Activated naive CD4-positive, alpha-beta T cell treated with anti-CD3 and anti-CD28 coated beads, Interleukin-2, amount 10 ng/mL, durations not matched to agents 7 days and 5 days (primary cell): ENCODE results near the gene OR2B2.

Source experiments
- CTCF ChIA-PET: fragments of 350-600 bp; sonication (Branson Sonifier 250); formaldehyde crosslinking; loops from one replicate; lab custom pipeline; 2021; ENCODE audit warnings: antibody characterized with exemption; lab: Charles Lee
- DNase-seq: peaks from one replicate; pipeline ENCODE4 v3.0.0-alpha.2; 2020
- H3K27ac Mint-ChIP-seq: one replicate; pipeline ENCODE4 v1.8.0; 2021; ENCODE audit warnings: mild to moderate bottlenecking, moderate library complexity, mixed read lengths
- H3K27me3 Mint-ChIP-seq: one replicate; pipeline ENCODE4 v1.8.0; 2021; ENCODE audit warnings: mild to moderate bottlenecking, mixed read lengths
- H3K36me3 Mint-ChIP-seq: one replicate; pipeline ENCODE4 v1.8.0; 2021; ENCODE audit warnings: mixed read lengths
- H3K4me1 Mint-ChIP-seq: one replicate; pipeline ENCODE4 v1.8.0; 2021; ENCODE audit warnings: mixed read lengths
- H3K4me3 Mint-ChIP-seq: one replicate; pipeline ENCODE4 v1.8.0; 2021; ENCODE audit warnings: mild to moderate bottlenecking, moderate library complexity, mixed read lengths
- H3K9me3 Mint-ChIP-seq: one replicate; pipeline ENCODE4 v1.8.0; 2021; ENCODE audit warnings: mixed read lengths

Gene OR2B2

DNA sequence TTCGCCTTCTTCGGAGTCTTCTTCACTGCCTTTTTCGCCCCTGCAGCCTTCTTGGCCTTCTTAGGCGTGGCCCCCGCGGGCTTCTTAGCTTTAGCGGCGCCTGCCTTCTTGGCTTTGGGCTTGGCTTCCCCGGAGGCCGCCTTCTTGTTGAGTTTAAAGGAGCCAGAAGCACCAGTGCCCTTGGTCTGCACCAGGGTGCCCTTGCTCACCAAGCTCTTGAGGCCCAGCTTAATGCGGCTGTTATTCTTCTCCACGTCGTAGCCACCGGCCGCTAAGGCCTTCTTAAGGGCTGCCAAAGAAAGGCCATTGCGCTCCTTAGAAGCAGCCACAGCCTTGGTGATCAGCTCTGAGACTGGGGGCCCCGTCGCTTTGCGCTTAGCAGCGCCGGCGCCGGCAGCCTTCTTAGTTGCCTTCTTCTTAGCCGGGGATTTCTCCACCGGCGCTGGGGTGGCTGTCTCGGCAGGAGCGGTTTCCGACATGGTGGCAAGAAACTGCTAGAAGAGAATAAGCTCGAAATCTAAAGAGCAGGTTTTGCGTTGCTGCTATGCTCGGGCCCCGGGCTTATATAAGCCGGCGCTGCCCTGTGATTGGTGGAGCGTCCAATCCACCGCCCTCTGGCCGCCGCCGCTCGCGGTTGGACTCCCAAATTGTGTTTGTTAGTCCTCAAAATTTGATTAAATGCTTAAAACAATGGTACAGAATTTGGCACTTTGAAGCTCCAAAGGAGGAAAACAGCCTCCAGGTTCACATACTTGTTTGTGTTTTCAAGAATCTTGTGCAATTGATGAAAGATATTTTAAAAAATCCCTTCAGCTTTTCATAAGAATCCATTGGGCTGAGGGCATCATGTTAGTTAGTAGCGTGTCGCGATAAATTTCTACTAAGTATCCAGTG lies 44.9 kb downstream of the OR2B2 start:
- peaks cover 69% of the 10 kb centered on the region for H3K4me1 Mint-ChIP-seq
- CTCF ChIA-PET = interaction anchor here (0.7 to 9.2 kb wide), 4 partner anchors 28 to 720 kb away, joined by 3 to 47 read pairs (median 6); a partner anchor contains a TSS
- peaks cover 15% of the 10 kb centered on the region for H3K27me3 Mint-ChIP-seq
- peaks cover 1% of the 10 kb centered on the region for H3K9me3 Mint-ChIP-seq
- peak overlapping the region; percentile 99 for H3K4me3 Mint-ChIP-seq
- DNase-seq = peak; percentile 92
- peaks cover 9% of the 10 kb centered on the region for H3K36me3 Mint-ChIP-seq
- peak overlapping the region; percentile 100 for H3K27ac Mint-ChIP-seq

DNA sequence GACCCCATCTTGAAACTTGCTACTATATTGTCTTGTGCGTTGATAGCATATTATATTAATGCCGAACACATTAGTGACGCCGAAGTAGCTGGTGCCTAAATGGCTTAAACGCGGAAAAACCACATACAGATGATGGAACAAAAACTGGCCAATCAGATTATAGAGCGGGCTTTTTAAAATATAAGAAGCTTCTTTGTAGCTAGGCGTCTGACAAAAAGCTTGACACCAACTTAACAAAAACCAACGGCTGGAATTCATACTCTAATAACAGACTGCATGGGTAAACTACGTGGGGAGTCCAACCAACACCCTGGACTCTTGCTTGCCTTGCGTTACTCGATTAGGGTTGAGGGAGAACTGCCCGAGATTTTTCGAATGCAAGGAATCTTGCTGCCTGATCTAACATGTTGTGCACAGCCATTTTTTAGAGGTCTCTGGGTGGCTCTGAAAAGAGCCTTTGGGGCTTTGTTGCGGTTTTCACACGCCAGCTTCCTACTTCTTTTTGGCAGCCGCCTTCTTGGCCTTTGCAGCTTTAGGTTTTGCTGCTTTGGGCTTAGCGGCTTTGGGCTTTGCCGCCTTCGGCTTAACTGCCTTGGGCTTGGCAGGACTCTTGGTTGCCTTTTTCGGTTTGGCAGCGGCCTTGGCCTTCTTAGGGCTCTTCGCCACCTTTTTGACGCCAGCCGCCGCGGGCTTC lies 45.7 kb downstream of the OR2B2 start:
- peak; percentile 71 for DNase-seq
- Mint-ChIP-seq H3K4me1 (peaks cover 72% of the 10 kb centered on the region), H3K27me3 (peaks cover 11% of the 10 kb centered on the region), H3K36me3 (peaks cover 9% of the 10 kb centered on the region), H3K4me3 (peak overlapping the region; percentile 99), H3K27ac (peak overlapping the region; percentile 100), H3K9me3 (peaks cover 1% of the 10 kb centered on the region)
- CTCF ChIA-PET = interaction anchor here (1.0 to 9.2 kb wide), 4 partner anchors 28 to 48 kb away, joined by 3 to 47 read pairs (median 11); a partner anchor contains a TSS

DNA sequence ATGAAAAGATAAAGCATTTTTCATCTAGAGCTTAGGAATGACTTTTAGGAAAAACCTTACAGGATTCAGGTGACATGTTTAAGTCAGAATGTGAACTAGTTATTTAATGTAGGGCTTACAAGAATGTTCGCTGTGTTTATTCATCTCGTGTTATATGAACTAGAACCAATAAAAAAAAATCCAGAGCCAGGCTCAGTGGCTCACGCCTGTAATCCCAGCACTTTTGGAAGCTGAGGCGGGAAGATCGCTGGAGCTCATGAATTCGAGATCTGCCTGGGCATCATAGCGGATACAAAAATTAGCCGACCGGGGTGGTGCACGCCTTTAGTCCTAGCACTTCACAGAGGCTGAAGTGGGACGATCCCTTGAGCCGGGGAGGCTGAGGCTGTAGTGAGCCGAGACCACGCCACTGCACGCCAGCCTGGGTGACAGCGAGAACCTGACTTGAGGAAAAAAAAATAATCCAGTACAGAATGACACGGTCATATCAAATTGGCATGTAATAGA lies 46.3 kb downstream of the OR2B2 start:
- Mint-ChIP-seq H3K9me3 (peaks cover 1% of the 10 kb centered on the region), H3K27me3 (peaks cover 11% of the 10 kb centered on the region), H3K36me3 (peaks cover 9% of the 10 kb centered on the region), H3K4me1 (peaks cover 67% of the 10 kb centered on the region), H3K27ac (peak overlapping the region; percentile 100), H3K4me3 (peak overlapping the region; percentile 99)
- CTCF ChIA-PET = interaction anchor here (0.6 to 9.2 kb wide), 5 partner anchors 14 to 47 kb away, joined by 3 to 47 read pairs (median 5); a partner anchor contains a TSS
- peak; percentile 67 for DNase-seq

DNA sequence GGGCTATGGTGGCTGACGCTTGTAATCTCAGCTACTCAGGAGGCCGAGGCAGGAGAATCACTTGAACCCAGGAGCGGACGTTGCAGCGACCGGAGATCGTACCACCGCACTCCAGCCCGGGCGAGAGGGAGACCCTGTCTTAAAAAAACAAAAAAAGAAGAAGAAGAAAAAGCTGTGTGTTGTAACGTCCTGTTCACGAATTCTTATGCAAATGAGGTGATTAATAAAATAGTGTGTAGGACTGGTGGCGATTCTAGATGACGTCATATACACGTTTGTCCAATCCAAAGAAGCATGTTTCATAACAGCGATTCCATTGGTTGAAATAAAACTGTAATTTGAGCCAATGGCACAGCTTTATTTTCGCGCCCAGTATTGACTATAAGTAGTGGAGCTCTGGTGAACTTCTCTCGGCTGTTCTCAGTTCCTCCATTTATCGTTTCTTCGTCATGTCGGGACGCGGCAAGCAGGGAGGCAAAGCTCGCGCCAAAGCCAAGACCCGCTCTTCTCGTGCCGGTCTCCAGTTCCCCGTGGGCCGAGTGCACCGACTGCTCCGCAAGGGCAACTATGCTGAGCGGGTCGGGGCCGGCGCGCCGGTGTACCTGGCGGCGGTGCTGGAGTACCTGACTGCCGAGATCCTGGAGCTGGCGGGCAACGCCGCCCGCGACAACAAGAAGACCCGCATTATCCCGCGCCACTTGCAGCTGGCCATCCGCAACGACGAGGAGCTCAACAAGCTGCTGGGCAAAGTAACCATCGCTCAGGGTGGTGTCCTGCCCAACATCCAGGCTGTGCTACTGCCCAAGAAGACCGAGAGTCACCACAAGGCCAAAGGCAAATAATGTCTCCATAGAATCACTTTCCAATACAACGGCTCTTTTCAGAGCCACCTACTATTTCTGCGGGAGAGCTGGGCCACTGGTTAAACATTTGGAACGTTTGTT lies 47.0 kb downstream of the OR2B2 start:
- DNase-seq = peak; percentile 86
- H3K27ac Mint-ChIP-seq = peak overlapping the region; percentile 100
- H3K36me3 Mint-ChIP-seq = peaks cover 7% of the 10 kb centered on the region
- H3K4me1 Mint-ChIP-seq = peaks cover 59% of the 10 kb centered on the region
- peak overlapping the region; percentile 99 for H3K4me3 Mint-ChIP-seq
- CTCF ChIA-PET = interaction anchor here (0.6 to 9.2 kb wide), 6 partner anchors 14 to 46 kb away, joined by 3 to 47 read pairs (median 5); a partner anchor contains a TSS
- H3K9me3 Mint-ChIP-seq = peaks cover 1% of the 10 kb centered on the region
- peaks cover 11% of the 10 kb centered on the region for H3K27me3 Mint-ChIP-seq

DNA sequence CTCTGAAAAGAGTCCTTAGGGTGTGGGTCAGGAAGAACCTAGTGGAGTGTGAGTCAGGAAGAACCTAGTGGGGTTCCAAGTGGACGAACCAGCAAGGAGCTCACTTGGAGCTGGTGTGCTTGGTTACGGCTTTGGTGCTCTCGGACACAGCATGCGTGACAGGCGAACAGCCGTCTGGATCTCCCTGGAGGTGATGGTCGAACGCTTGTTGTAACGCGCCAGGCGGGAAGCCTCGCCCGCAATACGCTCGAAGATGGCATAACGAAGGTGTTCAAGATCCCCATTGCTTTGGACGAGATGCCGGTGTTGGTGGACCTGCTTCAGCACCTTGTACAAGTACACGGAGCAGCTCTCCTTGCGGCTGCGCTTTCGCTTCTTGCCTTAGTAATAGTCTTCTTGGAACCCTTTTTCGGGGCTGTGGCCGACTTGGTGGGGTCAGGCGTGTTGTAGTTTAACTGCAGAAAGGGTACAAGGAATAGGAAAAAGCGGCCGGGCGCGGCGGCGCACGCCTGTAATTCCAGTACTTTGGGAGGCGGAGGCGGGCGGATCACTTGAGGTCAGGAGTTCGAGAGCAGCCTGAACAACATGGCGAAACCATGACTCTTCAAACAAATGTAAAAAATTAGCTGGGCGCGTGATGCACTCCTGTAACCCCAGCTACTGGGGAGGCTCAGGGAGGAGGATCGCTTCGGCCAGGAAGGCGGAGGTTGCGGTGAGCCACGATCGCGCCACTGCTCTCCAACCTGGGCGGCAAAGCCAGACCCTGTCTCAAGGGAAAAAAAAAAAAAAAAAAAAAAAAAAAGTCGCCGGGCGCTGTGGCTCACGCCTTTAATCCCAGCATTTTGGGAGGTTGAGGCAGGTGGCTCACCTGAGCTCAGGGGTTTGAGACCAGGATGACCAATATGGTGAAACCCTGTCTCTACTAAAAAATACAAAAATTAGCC lies 48.0 kb downstream of the OR2B2 start:
- H3K4me1 Mint-ChIP-seq = peaks cover 53% of the 10 kb centered on the region
- CTCF ChIA-PET = interaction anchor here (0.6 to 9.2 kb wide), 5 partner anchors 27 to 189 kb away, joined by 3 to 47 read pairs (median 5); a partner anchor contains a TSS
- peaks cover 4% of the 10 kb centered on the region for H3K36me3 Mint-ChIP-seq
- H3K27me3 Mint-ChIP-seq = peaks cover 15% of the 10 kb centered on the region
- H3K27ac Mint-ChIP-seq = peak overlapping the region; percentile 100
- H3K9me3 Mint-ChIP-seq = peaks cover 1% of the 10 kb centered on the region
- peak overlapping the region; percentile 99 for H3K4me3 Mint-ChIP-seq
- peak; percentile 55 for DNase-seq

DNA sequence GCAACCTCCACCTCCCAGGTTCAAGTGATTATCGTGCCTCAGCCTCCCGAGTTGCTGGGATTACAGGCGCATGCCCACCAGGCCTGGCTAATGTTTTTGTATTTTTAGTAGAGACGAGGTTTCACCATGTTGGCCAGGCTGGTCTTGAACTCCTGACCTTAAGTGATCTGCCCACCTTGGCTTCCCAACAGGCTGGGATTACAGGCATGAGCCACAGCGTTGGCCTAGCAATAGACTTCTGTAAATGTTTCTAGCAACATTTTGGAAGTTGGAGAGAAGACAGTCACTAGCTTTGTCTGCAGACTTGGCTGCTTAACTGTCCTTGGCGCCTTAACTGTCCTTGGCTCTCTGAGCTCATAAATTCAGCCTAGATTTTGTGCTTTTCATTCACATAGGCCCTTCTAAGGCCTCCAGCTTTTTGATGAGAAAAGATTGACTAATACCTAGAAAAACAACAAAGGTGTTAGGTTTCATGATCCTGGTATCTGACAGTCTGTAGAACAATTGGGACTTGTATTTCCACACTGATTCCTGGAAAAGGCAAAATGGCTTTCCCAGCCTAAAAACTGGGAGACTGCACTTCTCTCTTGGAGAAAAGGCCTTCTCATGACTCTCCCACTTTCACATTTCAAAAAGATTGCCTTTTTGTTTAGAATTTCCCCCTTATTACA lies 49.7 kb downstream of the OR2B2 start:
- CTCF ChIA-PET = interaction anchor here (1.6 kb wide), 1 partner anchor 11 kb away, joined by 5 read pairs; no protein-coding TSS in a partner anchor
- Mint-ChIP-seq H3K9me3 (peaks cover 1% of the 10 kb centered on the region), H3K4me1 (peaks cover 37% of the 10 kb centered on the region), H3K36me3 (peaks cover 4% of the 10 kb centered on the region), H3K27ac (peak overlapping the region; percentile 100), H3K27me3 (peaks cover 15% of the 10 kb centered on the region), H3K4me3 (no peak overlapping the region)
- no peak for DNase-seq

DNA sequence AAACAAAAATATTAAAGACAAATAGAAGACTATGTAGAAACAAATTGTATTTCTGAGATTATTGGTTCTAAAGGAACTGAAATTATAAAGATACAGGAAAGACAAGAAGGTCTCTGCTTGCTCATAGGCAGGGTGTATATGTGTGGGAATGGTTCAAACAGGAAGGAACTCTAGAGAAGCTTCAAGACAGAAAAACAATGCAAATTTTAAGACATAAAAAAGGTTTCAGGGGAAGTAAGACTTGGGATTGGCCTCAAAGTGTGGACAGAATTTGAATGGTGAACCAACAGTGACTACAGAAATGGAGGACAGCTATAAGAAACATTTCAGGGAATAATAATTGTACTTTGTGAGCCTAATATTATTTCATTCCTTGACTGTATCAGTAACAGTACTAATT lies 50.3 kb downstream of the OR2B2 start:
- H3K9me3 Mint-ChIP-seq = peaks cover 1% of the 10 kb centered on the region
- H3K27me3 Mint-ChIP-seq = peaks cover 10% of the 10 kb centered on the region
- CTCF ChIA-PET = interaction anchor here (1.6 kb wide), 1 partner anchor 10 kb away, joined by 5 read pairs; no protein-coding TSS in a partner anchor
- peaks cover 35% of the 10 kb centered on the region for H3K4me1 Mint-ChIP-seq
- H3K4me3 Mint-ChIP-seq = no peak overlapping the region
- DNase-seq = no peak
- peaks cover 4% of the 10 kb centered on the region for H3K36me3 Mint-ChIP-seq
- H3K27ac Mint-ChIP-seq = peak overlapping the region; percentile 54

DNA sequence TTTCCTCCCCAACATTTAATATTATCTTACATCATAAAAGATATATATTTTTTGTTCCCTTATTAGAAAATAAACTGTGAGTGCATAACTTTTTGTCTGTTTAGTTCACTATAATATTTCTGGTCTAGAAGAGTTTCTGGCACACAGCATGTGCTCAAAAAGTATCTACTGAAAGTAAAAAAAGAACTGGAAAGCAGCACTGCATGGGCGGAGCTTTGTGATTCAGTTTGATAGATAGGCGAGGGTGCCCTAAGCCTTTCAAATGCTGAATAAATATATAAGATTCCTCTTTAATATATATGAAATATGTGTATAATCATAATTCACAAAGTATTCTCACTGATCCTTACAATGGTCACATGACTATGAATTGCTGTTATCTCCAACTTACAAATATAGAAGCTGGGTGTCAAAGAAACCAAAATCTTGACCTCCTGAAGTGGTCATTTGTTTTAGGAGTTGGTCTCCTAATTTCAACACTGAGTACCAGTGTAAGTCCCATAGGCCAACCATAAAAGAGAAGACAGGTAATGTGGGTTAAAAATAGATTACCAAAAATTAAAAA lies 50.8 kb downstream of the OR2B2 start:
- peaks cover 4% of the 10 kb centered on the region for H3K36me3 Mint-ChIP-seq
- no peak for DNase-seq
- H3K27ac Mint-ChIP-seq = no peak overlapping the region
- CTCF ChIA-PET = interaction anchor here (1.6 to 2.2 kb wide), 2 partner anchors 10 to 20 kb away, joined by 5 to 7 read pairs; no protein-coding TSS in a partner anchor
- peaks cover 1% of the 10 kb centered on the region for H3K9me3 Mint-ChIP-seq
- no peak overlapping the region for H3K4me3 Mint-ChIP-seq
- H3K4me1 Mint-ChIP-seq = peaks cover 33% of the 10 kb centered on the region
- H3K27me3 Mint-ChIP-seq = peaks cover 8% of the 10 kb centered on the region
